HepG2 (cell line): ENCODE results near the gene SALL2. TPM values are rescaled to one million over a fixed set of nuclear protein-coding genes. Genes with fewer than 3 reads are reported as not detected.

Experiments used
- ATF7 ChIP-seq, 2 experiments: fragments of 450-650 bp in 1 of 2; sonication (generic) in 1 of 2; formaldehyde crosslinking in 1 of 2; IDR thresholded peaks; 2 replicates each; pipeline versions ENCODE4 v1.4.0 to v1.6.1; 2016 to 2020; ENCODE audit warnings: antibody characterized with exemption in 1 of 2, mild to moderate bottlenecking in 1 of 2, missing genetic modification reagents in 1 of 2
- CCAR2 ChIP-seq: fragments of 200-400 bp; formaldehyde crosslinking; optimal IDR thresholded peaks from 2 replicates; pipeline ENCODE3; 2018; ENCODE audit warnings: low read depth, mild to moderate bottlenecking, low read length, moderate library complexity
- CREB1 ChIP-seq, 2 experiments: fragments of 450-650 bp in 1 of 2; IDR thresholded peaks; 2 replicates each; pipeline ENCODE4 v1.6.1; 2016 to 2017; ENCODE audit warnings: control low read depth in 1 of 2, mild to moderate bottlenecking in 1 of 2, missing compliant biosample characterization in 1 of 2, missing genetic modification characterization in 1 of 2
- HOMEZ ChIP-seq: IDR thresholded peaks from 2 replicates; pipeline ENCODE4 v1.6.1; 2016; ENCODE audit warnings: low read depth
- ISX ChIP-seq: sonication (generic); formaldehyde crosslinking; conservative IDR thresholded peaks from 2 replicates; pipeline ENCODE4 v1.5.0; 2020; ENCODE audit warnings: missing genetic modification reagents
- NCOA2 ChIP-seq: sonication (generic); formaldehyde crosslinking; IDR thresholded peaks from 2 replicates; pipeline ENCODE4 v1.8.0; 2022; ENCODE audit warnings: inconsistent platforms
- PAX8 ChIP-seq: sonication (generic); formaldehyde crosslinking; IDR thresholded peaks from 2 replicates; pipeline ENCODE4 v1.8.0; 2022; ENCODE audit warnings: mild to moderate bottlenecking, missing genetic modification reagents, borderline replicate concordance
- XBP1 ChIP-seq: sonication (generic); formaldehyde crosslinking; IDR thresholded peaks from 2 replicates; pipeline ENCODE4 v1.5.0; 2020; ENCODE audit warnings: missing genetic modification reagents
- ZNF33A ChIP-seq: sonication (generic); formaldehyde crosslinking; IDR thresholded peaks from 2 replicates; pipeline ENCODE4 v1.5.1; 2020; ENCODE audit warnings: missing genetic modification reagents, mild to moderate bottlenecking, moderate library complexity, borderline replicate concordance
- ZNF44 ChIP-seq: sonication (generic); formaldehyde crosslinking; IDR thresholded peaks from 2 replicates; pipeline ENCODE4 v1.5.1; 2020; ENCODE audit warnings: mild to moderate bottlenecking, missing genetic modification reagents
- ZNF619 ChIP-seq: sonication (generic); formaldehyde crosslinking; IDR thresholded peaks from 2 replicates; pipeline ENCODE4 v1.4.0; 2020; ENCODE audit warnings: mild to moderate bottlenecking, missing genetic modification reagents
- ZNF749 ChIP-seq: sonication (generic); formaldehyde crosslinking; IDR thresholded peaks from 2 replicates; pipeline ENCODE4 v1.8.0; 2022; ENCODE audit warnings: mild to moderate bottlenecking, missing genetic modification reagents, moderate library complexity, borderline replicate concordance
- polyA plus RNA-seq, 8 experiments: library from polyadenylated mRNA; depleted of rRNA in 3 of 8; stranded (reverse) in 7 of 8; unstranded in 1 of 8; fragments of >200 nt; fragmentation: Illumina TruSeq in 4 of 8; extraction: Trizol in 4 of 8; gene quantifications; 2 replicates each; pipeline versions ENCODE4 v1.2.1 to v1.2.3, GENCODE V29; 2011 to 2016; ENCODE audit warnings: low read depth in 4 of 8, missing spikeins in 1 of 8, mixed read lengths in 1 of 8; ENCODE audit not compliant: insufficient read depth in 1 of 8
- total RNA-seq, 5 experiments: library from RNA; depleted of rRNA; stranded (reverse); fragments of >200 nt; fragmentation: Illumina TruSeq; extraction: Trizol; gene quantifications; 2 replicates each; pipeline ENCODE4 v1.2.3, GENCODE V29; 2016; ENCODE audit warnings: low read depth in 1 of 5
- TF ChIP-seq, protein P1 (sequence below): sonication (generic); formaldehyde crosslinking; IDR thresholded peaks from 2 replicates; pipeline ENCODE4 v1.4.0; 2020; ENCODE audit warnings: missing genetic modification reagents
- TF ChIP-seq, protein P2 (sequence below), 2 experiments: sonication (generic) in 1 of 2; formaldehyde crosslinking in 1 of 2; IDR thresholded peaks; 2 replicates each; pipeline versions ENCODE4 v1.6.1 to v1.9.0; 2014 to 2022; ENCODE audit warnings: antibody characterized with exemption in 1 of 2, borderline replicate concordance in 1 of 2, inconsistent platforms in 1 of 2, low read depth in 1 of 2, missing genetic modification reagents in 1 of 2

Gene SALL2
- total and polyA plus RNA-seq, 2 of the 13 experiments (the other 11 are each of a cell fraction or from before 2014, with no cell fraction given): 4.9 to 5.8 TPM

GRCh38 chr14:21476925-21477681 lies 49.0 kb downstream of the SALL2 start, which contains the start of the genes RAB2B and TOX4 (continued):
- TF ChIP-seq CREB1 (IDR thresholded peaks at IDR 0.05) (peak; percentile 93), CREB1 (CRISPR knock-in tag; IDR thresholded peaks at IDR 0.05) (peak; percentile 98), NCOA2 (CRISPR knock-in tag) (peak; percentile 57; the same call in 1 of the 2 replicates), ZNF33A (CRISPR knock-in tag) (no peak), HOMEZ (CRISPR knock-in tag) (peak; percentile 96), CCAR2 (peak; percentile 98), ZNF749 (CRISPR knock-in tag) (no peak; the same call in 1 of the 2 replicates), ATF7 (IDR thresholded peaks at IDR 0.05) (peak; percentile 37; the same call in 1 of the 2 replicates), ATF7 (CRISPR knock-in tag; IDR thresholded peaks at IDR 0.05) (peak; percentile 86), ZNF44 (CRISPR knock-in tag) (peak; percentile 88; the same call in 1 of the 2 replicates), PAX8 (CRISPR knock-in tag) (0 out of 2 replicates have a peak, but pooled peaks have one; percentile 62), ISX (no peak), ZNF619 (peak; percentile 100; the same call in 1 of the 2 replicates), XBP1 (CRISPR knock-in tag) (no peak; the same call in 1 of the 2 replicates)
- TF ChIP-seq, protein P1, sequence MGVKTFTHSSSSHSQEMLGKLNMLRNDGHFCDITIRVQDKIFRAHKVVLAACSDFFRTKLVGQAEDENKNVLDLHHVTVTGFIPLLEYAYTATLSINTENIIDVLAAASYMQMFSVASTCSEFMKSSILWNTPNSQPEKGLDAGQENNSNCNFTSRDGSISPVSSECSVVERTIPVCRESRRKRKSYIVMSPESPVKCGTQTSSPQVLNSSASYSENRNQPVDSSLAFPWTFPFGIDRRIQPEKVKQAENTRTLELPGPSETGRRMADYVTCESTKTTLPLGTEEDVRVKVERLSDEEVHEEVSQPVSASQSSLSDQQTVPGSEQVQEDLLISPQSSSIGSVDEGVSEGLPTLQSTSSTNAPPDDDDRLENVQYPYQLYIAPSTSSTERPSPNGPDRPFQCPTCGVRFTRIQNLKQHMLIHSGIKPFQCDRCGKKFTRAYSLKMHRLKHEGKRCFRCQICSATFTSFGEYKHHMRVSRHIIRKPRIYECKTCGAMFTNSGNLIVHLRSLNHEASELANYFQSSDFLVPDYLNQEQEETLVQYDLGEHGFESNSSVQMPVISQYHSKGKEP (CRISPR knock-in tag): no peak
- TF ChIP-seq, protein P2, sequence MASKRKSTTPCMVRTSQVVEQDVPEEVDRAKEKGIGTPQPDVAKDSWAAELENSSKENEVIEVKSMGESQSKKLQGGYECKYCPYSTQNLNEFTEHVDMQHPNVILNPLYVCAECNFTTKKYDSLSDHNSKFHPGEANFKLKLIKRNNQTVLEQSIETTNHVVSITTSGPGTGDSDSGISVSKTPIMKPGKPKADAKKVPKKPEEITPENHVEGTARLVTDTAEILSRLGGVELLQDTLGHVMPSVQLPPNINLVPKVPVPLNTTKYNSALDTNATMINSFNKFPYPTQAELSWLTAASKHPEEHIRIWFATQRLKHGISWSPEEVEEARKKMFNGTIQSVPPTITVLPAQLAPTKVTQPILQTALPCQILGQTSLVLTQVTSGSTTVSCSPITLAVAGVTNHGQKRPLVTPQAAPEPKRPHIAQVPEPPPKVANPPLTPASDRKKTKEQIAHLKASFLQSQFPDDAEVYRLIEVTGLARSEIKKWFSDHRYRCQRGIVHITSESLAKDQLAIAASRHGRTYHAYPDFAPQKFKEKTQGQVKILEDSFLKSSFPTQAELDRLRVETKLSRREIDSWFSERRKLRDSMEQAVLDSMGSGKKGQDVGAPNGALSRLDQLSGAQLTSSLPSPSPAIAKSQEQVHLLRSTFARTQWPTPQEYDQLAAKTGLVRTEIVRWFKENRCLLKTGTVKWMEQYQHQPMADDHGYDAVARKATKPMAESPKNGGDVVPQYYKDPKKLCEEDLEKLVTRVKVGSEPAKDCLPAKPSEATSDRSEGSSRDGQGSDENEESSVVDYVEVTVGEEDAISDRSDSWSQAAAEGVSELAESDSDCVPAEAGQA (IDR thresholded peaks at IDR 0.05; ENCODE audit: low read depth): peak; percentile 90
- TF ChIP-seq, protein P2 (CRISPR knock-in tag; IDR thresholded peaks at IDR 0.05; ENCODE audit: borderline replicate concordance): peak; percentile 48; the same call in 1 of the 2 replicates
